ENCODE results near the gene ALKBH2.
"Not testable (repeated sequence)": the region's sequence is repeated elsewhere in the genome, so short reads cannot be mapped to it uniquely, and the experiment has no call there.

The ALKBH2 gene

GRCh38 chr12:109048706-109049105 lies 44.6 kb downstream of the ALKBH2 start:
- CTCF ChIA-PET, DNase-seq, H3K9me3 Mint-ChIP-seq, H3K36me3 Mint-ChIP-seq, H3K27me3 Mint-ChIP-seq, H3K4me1 Mint-ChIP-seq, H3K4me3 Mint-ChIP-seq, H3K27ac Mint-ChIP-seq: not testable (repeated sequence)

- Mint-ChIP-seq H3K4me3 (no peak overlapping the region), H3K36me3 (peaks cover 4% of the 10 kb centered on the region), H3K27me3 (peaks cover 7% of the 10 kb centered on the region), H3K4me1 (peaks cover 8% of the 10 kb centered on the region), H3K9me3 (no peaks in the 10 kb centered on the region), H3K27ac (no peak overlapping the region)
- CTCF ChIA-PET = interaction anchor here (0.6 kb wide), 1 partner anchor 348 kb away, joined by 4 read pairs; no protein-coding TSS in a partner anchor
- no peak for DNase-seq
Observed at GRCh38 chr12:109047081-109047805, 46.0 kb downstream of the ALKBH2 start.

DNA sequence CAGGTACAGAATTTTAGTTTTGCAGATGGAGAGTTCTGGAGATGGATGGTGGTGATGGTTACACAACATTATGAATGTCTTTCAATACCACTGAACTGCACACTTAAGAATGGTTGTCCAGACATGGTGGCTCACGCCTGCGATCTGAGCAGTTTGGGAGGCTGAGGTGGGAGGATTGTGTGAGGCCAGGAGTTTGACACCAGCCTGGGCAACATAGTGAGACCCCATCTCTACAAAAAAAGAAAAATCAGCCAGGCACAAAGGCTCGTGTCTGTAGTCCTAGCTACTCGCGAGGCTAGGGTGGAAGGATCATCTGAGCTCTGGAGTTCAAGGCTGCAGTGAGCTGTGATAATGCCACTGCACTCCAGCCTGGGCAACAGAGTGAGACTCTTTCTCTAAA lies 49.0 kb downstream of the ALKBH2 start:
- Mint-ChIP-seq H3K4me3 (no peak overlapping the region), H3K27me3 (peaks cover 23% of the 10 kb centered on the region), H3K27ac (no peak overlapping the region), H3K36me3 (no peaks in the 10 kb centered on the region), H3K9me3 (peaks cover 6% of the 10 kb centered on the region), H3K4me1 (peaks cover 3% of the 10 kb centered on the region)
- CTCF ChIA-PET = no interaction called here
- no peak for DNase-seq
